Measurements from ENCODE around the gene FAM117B.

Gene FAM117B

DNA sequence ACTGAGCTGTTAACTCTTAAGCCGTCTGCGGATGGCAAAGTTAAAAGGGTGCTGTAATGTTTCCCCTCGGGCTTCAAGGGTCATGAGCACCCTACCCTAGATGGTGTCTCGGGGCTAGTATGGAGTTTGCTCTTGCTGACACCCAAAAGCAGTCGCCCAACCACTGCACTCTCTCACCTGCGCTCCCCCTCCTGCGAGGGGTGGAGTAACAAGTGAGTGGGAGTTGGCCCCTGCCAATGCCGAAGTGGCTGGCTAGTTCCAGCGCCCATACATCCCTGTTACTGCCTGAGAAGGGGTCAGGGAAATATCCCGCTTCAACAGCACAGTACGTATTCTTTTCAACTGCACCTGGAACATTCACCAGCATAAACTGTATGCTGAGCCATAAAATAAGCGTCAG lies 47.5 kb downstream of the FAM117B start:
- H3K27ac ChIP-seq = no peak overlapping the region
- TF ChIP-seq, protein P1, sequence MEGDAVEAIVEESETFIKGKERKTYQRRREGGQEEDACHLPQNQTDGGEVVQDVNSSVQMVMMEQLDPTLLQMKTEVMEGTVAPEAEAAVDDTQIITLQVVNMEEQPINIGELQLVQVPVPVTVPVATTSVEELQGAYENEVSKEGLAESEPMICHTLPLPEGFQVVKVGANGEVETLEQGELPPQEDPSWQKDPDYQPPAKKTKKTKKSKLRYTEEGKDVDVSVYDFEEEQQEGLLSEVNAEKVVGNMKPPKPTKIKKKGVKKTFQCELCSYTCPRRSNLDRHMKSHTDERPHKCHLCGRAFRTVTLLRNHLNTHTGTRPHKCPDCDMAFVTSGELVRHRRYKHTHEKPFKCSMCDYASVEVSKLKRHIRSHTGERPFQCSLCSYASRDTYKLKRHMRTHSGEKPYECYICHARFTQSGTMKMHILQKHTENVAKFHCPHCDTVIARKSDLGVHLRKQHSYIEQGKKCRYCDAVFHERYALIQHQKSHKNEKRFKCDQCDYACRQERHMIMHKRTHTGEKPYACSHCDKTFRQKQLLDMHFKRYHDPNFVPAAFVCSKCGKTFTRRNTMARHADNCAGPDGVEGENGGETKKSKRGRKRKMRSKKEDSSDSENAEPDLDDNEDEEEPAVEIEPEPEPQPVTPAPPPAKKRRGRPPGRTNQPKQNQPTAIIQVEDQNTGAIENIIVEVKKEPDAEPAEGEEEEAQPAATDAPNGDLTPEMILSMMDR (conservative IDR thresholded peaks at IDR 0.05) = no peak
- no peak for TF ChIP-seq ZFX (IDR thresholded peaks at IDR 0.05)

DNA sequence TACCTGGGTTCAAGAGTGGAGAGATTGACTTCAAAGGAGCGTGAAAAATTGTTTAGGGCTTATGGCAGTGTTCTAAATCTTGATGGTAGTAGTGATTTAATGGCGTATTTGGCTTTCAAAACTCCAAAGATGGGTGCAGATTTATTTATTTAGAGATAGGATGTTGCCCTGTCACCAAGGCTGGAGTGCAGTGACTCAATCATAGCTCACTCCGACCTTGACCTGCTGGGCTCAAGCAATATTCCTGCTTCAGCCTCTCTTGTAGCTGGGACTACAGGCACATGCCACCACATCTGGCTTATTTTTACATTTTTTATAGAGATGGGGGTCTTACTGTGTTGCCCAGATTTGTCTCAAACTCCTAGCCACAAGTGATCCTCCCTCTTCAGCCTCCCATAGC lies 52.5 kb downstream of the FAM117B start:
- no peak overlapping the region for H3K27ac ChIP-seq
- no peak for TF ChIP-seq ZFX (IDR thresholded peaks at IDR 0.05)
- TF ChIP-seq, protein P1 (conservative IDR thresholded peaks at IDR 0.05) = no peak

GRCh38 chr2:202689459-202689858 lies 54.7 kb downstream of the FAM117B start:
- H3K27ac ChIP-seq = no peak overlapping the region
- TF ChIP-seq, protein P1 (conservative IDR thresholded peaks at IDR 0.05) = no peak
- no peak for TF ChIP-seq ZFX (IDR thresholded peaks at IDR 0.05)

DNA sequence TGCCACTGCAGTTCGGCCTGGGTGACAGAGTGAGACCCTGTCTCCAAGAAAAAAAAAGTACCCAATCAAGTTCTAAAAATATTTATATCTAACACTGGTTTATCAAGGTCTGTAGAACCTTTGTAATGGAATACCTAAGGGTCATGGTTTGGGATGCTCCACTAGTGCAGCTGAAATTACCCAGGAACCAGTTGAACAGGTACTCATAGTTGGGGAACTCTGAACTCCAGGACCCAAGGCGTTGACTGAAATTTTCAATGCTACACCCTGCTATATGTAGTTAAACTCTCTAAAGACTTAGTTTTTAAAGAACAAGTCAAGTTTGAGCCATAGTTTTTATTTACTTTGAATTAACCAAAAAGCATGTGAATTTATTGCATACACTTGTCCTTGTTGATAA lies 55.1 kb downstream of the FAM117B start:
- TF ChIP-seq, protein P1 (conservative IDR thresholded peaks at IDR 0.05) = no peak
- TF ChIP-seq ZFX (IDR thresholded peaks at IDR 0.05) = no peak
- H3K27ac ChIP-seq = no peak overlapping the region

DNA sequence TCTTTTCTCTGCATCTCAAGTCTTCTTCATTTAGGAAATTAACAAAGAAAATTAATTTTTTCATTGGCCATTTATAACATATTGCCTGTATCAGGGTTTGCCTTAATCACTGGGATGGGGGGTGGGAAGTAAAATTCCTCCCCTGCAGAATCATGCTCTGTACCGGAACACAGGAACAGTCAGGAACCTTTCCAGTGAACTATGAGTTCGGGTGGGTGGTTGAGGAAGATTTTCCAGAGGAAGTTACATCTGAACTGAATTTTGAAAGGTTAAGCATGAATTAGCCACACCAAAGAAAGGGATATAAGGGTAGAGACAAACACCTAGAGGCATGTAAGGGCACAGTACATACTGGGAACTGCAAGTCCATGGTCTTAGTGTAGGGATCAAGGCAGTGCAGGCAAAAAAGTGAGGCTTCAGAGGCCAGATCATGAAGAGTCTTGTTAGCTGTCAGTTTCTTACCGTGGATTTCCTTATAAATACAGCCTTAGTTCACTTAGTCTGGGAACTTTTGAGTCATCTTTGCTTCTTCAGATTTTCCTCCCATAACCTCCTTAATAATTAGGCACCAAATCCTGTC lies 55.6 kb downstream of the FAM117B start:
- no peak for TF ChIP-seq ZFX (IDR thresholded peaks at IDR 0.05)
- TF ChIP-seq, protein P1 (conservative IDR thresholded peaks at IDR 0.05) = no peak
- H3K27ac ChIP-seq = no peak overlapping the region

GRCh38 chr2:202693503-202693902 lies 58.7 kb downstream of the FAM117B start:
- no peak for TF ChIP-seq ZFX (IDR thresholded peaks at IDR 0.05)
- TF ChIP-seq, protein P1 (conservative IDR thresholded peaks at IDR 0.05) = no peak
- no peak overlapping the region for H3K27ac ChIP-seq

DNA sequence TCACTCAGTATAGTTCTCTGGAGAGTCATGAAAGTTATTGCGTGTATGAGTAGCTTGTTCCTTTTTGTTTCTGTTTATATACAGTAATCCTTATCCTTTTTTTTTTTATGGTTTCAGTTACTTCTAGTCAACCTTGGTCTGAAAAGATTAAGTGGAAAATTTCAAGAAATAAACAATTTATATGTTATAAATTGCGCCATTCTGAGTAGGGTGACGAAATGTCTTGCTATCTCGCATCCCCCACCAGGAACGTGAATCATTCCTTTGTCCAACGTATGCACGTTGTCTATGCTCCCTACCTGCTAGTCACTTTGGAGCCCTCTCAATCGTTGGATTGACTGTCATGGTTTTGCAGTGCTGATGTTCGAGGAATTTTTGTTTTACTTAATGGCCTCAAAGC lies 60.4 kb downstream of the FAM117B start:
- no peak overlapping the region for H3K27ac ChIP-seq
- TF ChIP-seq, protein P1 (conservative IDR thresholded peaks at IDR 0.05) = no peak
- TF ChIP-seq ZFX (IDR thresholded peaks at IDR 0.05) = no peak

Data from C4-2B (cell line).